ENCODE data around the gene HESX1. TPM values are rescaled to one million over a fixed set of nuclear protein-coding genes. Genes with fewer than 3 reads are reported as not detected.

HESX1 gene
- total RNA-seq, 4 donors from 2014 or later, result not detected

GRCh38 chr3:57150113-57150581 lies 49.6 kb downstream of the HESX1 start:
- Histone ChIP-seq H3K9me3 (no peaks in the 10 kb centered on the region), H3K27me3 (no peaks in the 10 kb centered on the region), H3K4me1 (peaks cover 0 to 16% of the 10 kb centered on the region in 2 donors), H3K36me3 (no peaks in the 10 kb centered on the region), H3K27ac (peak overlapping the region; percentile 82 to 83), H3K4me3 (no peak overlapping the region)
- no peak for TF ChIP-seq POLR2A (IDR thresholded peaks at IDR 0.05)
- TF ChIP-seq CTCF (IDR thresholded peaks at IDR 0.05), result no peak
- intact Hi-C loops (cut with DNase I; ENCODE audit: low total_unique reads), result no loop called here
- DNase-seq, result no peak

Other genes with a start within 250 kb of the HESX1 start
- gene SPATA12, start 139.3 kb downstream of the HESX1 start, total RNA-seq, result 1 to 10 TPM in 1 of 4 donors, under 1 TPM in 1, not detected in 2; 0.21 to 2.9 TPM
- 10 to 100 TPM; 19.0 to 95.9 (median 52.5) TPM for gene IL17RD, start 34.6 kb downstream of the HESX1 start, total RNA-seq
- 100 to 1,000 TPM in 1 of 4 donors, 10 to 100 TPM in 3; 25.4 to 114 (median 51.7) TPM for gene APPL1, start 27.8 kb upstream of the HESX1 start, total RNA-seq
- gene ASB14, start 92.7 kb upstream of the HESX1 start, total RNA-seq, result under 1 TPM in 1 of 4 donors, not detected in 3; 0.28 TPM

Measured in uterus (tissue), 4 donors.